ENCODE measurements around the gene SYT9. TPM values are rescaled to one million over a fixed set of nuclear protein-coding genes. Genes with fewer than 3 reads are reported as not detected.

Gene SYT9
- total and polyA plus RNA-seq, 2 of the 8 experiments (the other 6 are each of a cell fraction or from before 2014, with no cell fraction given): 1.5 to 2.9 TPM

DNA sequence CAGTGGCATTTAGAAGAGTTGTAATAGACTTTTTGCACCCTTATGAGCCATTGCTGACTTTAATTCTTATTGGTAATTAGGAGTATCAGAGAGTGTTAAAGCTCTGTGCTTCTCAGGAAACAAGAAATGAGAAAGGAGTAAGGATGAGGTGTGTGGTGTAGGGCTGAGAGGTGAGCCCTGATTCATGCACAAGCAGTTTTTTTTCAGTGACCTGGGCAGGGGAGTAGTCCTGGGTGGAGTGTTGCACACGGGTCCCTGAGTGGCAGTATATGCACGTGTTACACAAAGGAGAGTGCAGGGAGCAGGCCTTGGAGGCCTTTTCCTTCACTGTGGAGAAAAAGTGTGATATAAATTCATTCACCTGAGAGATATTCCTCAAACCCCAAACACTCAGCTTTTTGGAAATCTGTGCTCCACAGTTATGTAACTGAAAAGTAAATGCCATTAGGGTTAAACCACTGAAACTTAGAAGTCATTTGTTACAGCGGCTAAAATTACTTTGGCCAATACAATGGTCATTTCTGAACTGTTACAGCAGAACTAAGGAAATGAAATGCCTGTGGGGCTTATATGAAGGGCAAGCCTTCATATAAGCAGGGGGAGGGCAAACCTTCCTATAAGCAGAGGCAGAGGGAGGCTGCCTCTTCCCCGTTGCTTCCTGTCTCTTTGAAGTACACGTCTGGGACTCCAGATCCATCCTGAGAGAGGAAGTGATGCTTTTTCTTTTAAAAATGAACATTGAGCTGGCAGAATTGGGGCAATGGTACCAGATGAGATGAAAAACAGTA is 171.0 kb downstream of the SYT9 start (continued):
- TF ChIP-seq, protein P1, sequence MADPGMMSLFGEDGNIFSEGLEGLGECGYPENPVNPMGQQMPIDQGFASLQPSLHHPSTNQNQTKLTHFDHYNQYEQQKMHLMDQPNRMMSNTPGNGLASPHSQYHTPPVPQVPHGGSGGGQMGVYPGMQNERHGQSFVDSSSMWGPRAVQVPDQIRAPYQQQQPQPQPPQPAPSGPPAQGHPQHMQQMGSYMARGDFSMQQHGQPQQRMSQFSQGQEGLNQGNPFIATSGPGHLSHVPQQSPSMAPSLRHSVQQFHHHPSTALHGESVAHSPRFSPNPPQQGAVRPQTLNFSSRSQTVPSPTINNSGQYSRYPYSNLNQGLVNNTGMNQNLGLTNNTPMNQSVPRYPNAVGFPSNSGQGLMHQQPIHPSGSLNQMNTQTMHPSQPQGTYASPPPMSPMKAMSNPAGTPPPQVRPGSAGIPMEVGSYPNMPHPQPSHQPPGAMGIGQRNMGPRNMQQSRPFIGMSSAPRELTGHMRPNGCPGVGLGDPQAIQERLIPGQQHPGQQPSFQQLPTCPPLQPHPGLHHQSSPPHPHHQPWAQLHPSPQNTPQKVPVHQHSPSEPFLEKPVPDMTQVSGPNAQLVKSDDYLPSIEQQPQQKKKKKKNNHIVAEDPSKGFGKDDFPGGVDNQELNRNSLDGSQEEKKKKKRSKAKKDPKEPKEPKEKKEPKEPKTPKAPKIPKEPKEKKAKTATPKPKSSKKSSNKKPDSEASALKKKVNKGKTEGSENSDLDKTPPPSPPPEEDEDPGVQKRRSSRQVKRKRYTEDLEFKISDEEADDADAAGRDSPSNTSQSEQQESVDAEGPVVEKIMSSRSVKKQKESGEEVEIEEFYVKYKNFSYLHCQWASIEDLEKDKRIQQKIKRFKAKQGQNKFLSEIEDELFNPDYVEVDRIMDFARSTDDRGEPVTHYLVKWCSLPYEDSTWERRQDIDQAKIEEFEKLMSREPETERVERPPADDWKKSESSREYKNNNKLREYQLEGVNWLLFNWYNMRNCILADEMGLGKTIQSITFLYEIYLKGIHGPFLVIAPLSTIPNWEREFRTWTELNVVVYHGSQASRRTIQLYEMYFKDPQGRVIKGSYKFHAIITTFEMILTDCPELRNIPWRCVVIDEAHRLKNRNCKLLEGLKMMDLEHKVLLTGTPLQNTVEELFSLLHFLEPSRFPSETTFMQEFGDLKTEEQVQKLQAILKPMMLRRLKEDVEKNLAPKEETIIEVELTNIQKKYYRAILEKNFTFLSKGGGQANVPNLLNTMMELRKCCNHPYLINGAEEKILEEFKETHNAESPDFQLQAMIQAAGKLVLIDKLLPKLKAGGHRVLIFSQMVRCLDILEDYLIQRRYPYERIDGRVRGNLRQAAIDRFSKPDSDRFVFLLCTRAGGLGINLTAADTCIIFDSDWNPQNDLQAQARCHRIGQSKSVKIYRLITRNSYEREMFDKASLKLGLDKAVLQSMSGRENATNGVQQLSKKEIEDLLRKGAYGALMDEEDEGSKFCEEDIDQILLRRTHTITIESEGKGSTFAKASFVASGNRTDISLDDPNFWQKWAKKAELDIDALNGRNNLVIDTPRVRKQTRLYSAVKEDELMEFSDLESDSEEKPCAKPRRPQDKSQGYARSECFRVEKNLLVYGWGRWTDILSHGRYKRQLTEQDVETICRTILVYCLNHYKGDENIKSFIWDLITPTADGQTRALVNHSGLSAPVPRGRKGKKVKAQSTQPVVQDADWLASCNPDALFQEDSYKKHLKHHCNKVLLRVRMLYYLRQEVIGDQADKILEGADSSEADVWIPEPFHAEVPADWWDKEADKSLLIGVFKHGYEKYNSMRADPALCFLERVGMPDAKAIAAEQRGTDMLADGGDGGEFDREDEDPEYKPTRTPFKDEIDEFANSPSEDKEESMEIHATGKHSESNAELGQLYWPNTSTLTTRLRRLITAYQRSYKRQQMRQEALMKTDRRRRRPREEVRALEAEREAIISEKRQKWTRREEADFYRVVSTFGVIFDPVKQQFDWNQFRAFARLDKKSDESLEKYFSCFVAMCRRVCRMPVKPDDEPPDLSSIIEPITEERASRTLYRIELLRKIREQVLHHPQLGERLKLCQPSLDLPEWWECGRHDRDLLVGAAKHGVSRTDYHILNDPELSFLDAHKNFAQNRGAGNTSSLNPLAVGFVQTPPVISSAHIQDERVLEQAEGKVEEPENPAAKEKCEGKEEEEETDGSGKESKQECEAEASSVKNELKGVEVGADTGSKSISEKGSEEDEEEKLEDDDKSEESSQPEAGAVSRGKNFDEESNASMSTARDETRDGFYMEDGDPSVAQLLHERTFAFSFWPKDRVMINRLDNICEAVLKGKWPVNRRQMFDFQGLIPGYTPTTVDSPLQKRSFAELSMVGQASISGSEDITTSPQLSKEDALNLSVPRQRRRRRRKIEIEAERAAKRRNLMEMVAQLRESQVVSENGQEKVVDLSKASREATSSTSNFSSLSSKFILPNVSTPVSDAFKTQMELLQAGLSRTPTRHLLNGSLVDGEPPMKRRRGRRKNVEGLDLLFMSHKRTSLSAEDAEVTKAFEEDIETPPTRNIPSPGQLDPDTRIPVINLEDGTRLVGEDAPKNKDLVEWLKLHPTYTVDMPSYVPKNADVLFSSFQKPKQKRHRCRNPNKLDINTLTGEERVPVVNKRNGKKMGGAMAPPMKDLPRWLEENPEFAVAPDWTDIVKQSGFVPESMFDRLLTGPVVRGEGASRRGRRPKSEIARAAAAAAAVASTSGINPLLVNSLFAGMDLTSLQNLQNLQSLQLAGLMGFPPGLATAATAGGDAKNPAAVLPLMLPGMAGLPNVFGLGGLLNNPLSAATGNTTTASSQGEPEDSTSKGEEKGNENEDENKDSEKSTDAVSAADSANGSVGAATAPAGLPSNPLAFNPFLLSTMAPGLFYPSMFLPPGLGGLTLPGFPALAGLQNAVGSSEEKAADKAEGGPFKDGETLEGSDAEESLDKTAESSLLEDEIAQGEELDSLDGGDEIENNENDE (IDR thresholded peaks at IDR 0.05; ENCODE audit: insufficient replicate concordance, low read length): no peak
- TF ChIP-seq EP300 (IDR thresholded peaks at IDR 0.05; ENCODE audit: borderline replicate concordance in 1 of 2, low read depth in 2 of 2, low read length in 2 of 2) (no peak), MAFK (IDR thresholded peaks at IDR 0.05; ENCODE audit: low read depth, low read length) (no peak), YY1 (IDR thresholded peaks at IDR 0.05; ENCODE audit: low read depth, low read length) (no peak), ASH2L (IDR thresholded peaks at IDR 0.05; ENCODE audit: low read length) (no peak)

All from H1 (cell line).